Measurements from ENCODE around the gene FAM185A. TPM values are rescaled to one million over a fixed set of nuclear protein-coding genes. Genes with fewer than 3 reads are reported as not detected.
"Not testable (repeated sequence)": the region's sequence is repeated elsewhere in the genome, so short reads cannot be mapped to it uniquely, and the experiment has no call there.

FAM185A gene
- polyA plus RNA-seq, 1 of the 3 experiments (the other 2 are of a cell fraction) = 12.8 TPM

GRCh38 chr7:102836977-102837376 lies 88.2 kb downstream of the FAM185A start:
- H3K27me3 ChIP-seq (ENCODE audit: insufficient read depth) = no peaks in the 10 kb centered on the region
- no peak for TF ChIP-seq GABPA (IDR thresholded peaks at IDR 0.05; ENCODE audit: low read depth)
- H3K27ac ChIP-seq (ENCODE audit: low read depth in 2 of 2, low read length in 1 of 2) = peak overlapping the region; percentile 77 to 96; a peak in 3 of 4 replicates
- DNase-seq = no peak
- peaks cover 8 to 35% of the 10 kb centered on the region in 2 experiments for H3K4me1 ChIP-seq (ENCODE audit: control insufficient read depth in 1 of 2, insufficient read depth in 2 of 2, low read depth in 1 of 2, low read length in 1 of 2)
- peak overlapping the region; percentile 35 for H3K4me2 ChIP-seq
- no peaks in the 10 kb centered on the region for H3K36me3 ChIP-seq (replicated peaks in 1 of 2; ENCODE audit: control insufficient read depth in 1 of 2, insufficient read depth in 2 of 2, low read length in 1 of 2)
- no peaks in the 10 kb centered on the region for H3K79me2 ChIP-seq (ENCODE audit: insufficient read depth)
- no peaks in the 10 kb centered on the region for H3K9me2 ChIP-seq
- 65% methylated on average over 1 of the region's 1 CpG for whole genome bisulfite sequencing (ENCODE audit: low lambda C conversion rate)
- H3K4me3 ChIP-seq (ENCODE audit: low read depth in 2 of 2, low read length in 1 of 2) = no peak overlapping the region
- no peaks in the 10 kb centered on the region for H4K20me1 ChIP-seq (ENCODE audit: insufficient read depth)
- H3K9ac ChIP-seq = no peak overlapping the region
- H3F3A ChIP-seq (replicated peaks; ENCODE audit: insufficient read depth) = peaks cover 37% of the 10 kb centered on the region
- ChIA-PET POLR2A (no interaction called here), CTCF (interaction anchor here (0.9 kb wide), 1 partner anchor 225 kb away, joined by 3 read pairs; no protein-coding TSS in a partner anchor)
- no peak overlapping the region for H2AFZ ChIP-seq (ENCODE audit: low read depth)
- H3K9me3 ChIP-seq = no peaks in the 10 kb centered on the region

GRCh38 chr7:102837802-102838201 lies 89.0 kb downstream of the FAM185A start:
- CTCF ChIA-PET = no interaction called here
- no peak for DNase-seq
- Histone ChIP-seq H3K9me2 (no peaks in the 10 kb centered on the region), H3K36me3 (replicated peaks in 1 of 2; ENCODE audit: control insufficient read depth in 1 of 2, insufficient read depth in 2 of 2, low read length in 1 of 2) (no peaks in the 10 kb centered on the region), H3K4me3 (ENCODE audit: low read depth in 2 of 2, low read length in 1 of 2) (no peak overlapping the region), H3K79me2 (ENCODE audit: insufficient read depth) (no peaks in the 10 kb centered on the region), H3K4me2 (no peak overlapping the region), H3F3A (replicated peaks; ENCODE audit: insufficient read depth) (peaks cover 32% of the 10 kb centered on the region), H4K20me1 (ENCODE audit: insufficient read depth) (no peaks in the 10 kb centered on the region), H2AFZ (ENCODE audit: low read depth) (no peak overlapping the region), H3K27ac (ENCODE audit: low read depth in 2 of 2, low read length in 1 of 2) (peak overlapping the region in 1 of 2 experiments; percentile 96; a peak in 2 of 4 replicates), H3K9me3 (no peaks in the 10 kb centered on the region), H3K9ac (no peak overlapping the region), H3K27me3 (ENCODE audit: insufficient read depth) (no peaks in the 10 kb centered on the region), H3K4me1 (ENCODE audit: control insufficient read depth in 1 of 2, insufficient read depth in 2 of 2, low read depth in 1 of 2, low read length in 1 of 2) (peaks cover 3 to 35% of the 10 kb centered on the region in 2 experiments)
- 75% methylated on average over 3 of the region's 3 CpGs for WGBS (ENCODE audit: low lambda C conversion rate)
- POLR2A ChIA-PET = no interaction called here
- TF ChIP-seq RXRA (IDR thresholded peaks at IDR 0.05; ENCODE audit: borderline replicate concordance, low read depth) = no peak
- no peak for TF ChIP-seq NFIC (IDR thresholded peaks at IDR 0.05; ENCODE audit: borderline replicate concordance)
- no peak for TF ChIP-seq MXI1 (IDR thresholded peaks at IDR 0.05; ENCODE audit: low read depth, low read length)
- TF ChIP-seq SIN3A (IDR thresholded peaks at IDR 0.05; ENCODE audit: borderline replicate concordance, low read depth, low read length) = no peak
- TF ChIP-seq ELF1 (IDR thresholded peaks at IDR 0.05) = no peak
- TF ChIP-seq RFX5 (IDR thresholded peaks at IDR 0.05; ENCODE audit: low read length) = no peak
- TF ChIP-seq CHD2 (IDR thresholded peaks at IDR 0.05; ENCODE audit: low read length, partially characterized antibody) = no peak
- TF ChIP-seq GATA2 (CRISPR knock-in tag; IDR thresholded peaks at IDR 0.05) = no peak
- TF ChIP-seq EP300 (IDR thresholded peaks at IDR 0.05; ENCODE audit: borderline replicate concordance in 1 of 2, low read depth in 1 of 2, low read length in 1 of 2) = no peak
- TF ChIP-seq YY1 (IDR thresholded peaks at IDR 0.05; ENCODE audit: low read depth) = no peak
- TF ChIP-seq USF1 (IDR thresholded peaks at IDR 0.05; ENCODE audit: borderline replicate concordance, low read depth) = no peak
- no peak for TF ChIP-seq ZBTB33 (IDR thresholded peaks at IDR 0.05; ENCODE audit: borderline replicate concordance, low read depth)
- no peak for TF ChIP-seq TCF12 (IDR thresholded peaks at IDR 0.05)

GRCh38 chr7:102838572-102839101 lies 89.8 kb downstream of the FAM185A start:
- POLR2A ChIA-PET; CTCF ChIA-PET; DNase-seq; H3K9ac ChIP-seq; H3K27ac ChIP-seq (ENCODE audit: low read depth in 2 of 2, low read length in 1 of 2); H4K20me1 ChIP-seq (ENCODE audit: insufficient read depth); H3K79me2 ChIP-seq (ENCODE audit: insufficient read depth); H3K9me2 ChIP-seq; H3K4me3 ChIP-seq (ENCODE audit: low read depth in 2 of 2, low read length in 1 of 2); H2AFZ ChIP-seq (ENCODE audit: low read depth); H3K9me3 ChIP-seq; H3K27me3 ChIP-seq (ENCODE audit: insufficient read depth); H3K36me3 ChIP-seq (replicated peaks in 1 of 2; ENCODE audit: control insufficient read depth in 1 of 2, insufficient read depth in 2 of 2, low read length in 1 of 2); H3K4me2 ChIP-seq: not testable (repeated sequence)
- WGBS (ENCODE audit: low lambda C conversion rate) = 93% methylated on average over 10 of the region's 10 CpGs
- Histone ChIP-seq H3F3A (replicated peaks; ENCODE audit: insufficient read depth) (peaks cover 24% of the 10 kb centered on the region), H3K4me1 (ENCODE audit: control insufficient read depth in 1 of 2, insufficient read depth in 2 of 2, low read depth in 1 of 2, low read length in 1 of 2) (peaks cover 2 to 28% of the 10 kb centered on the region in 2 experiments)

Measured in SK-N-SH (cell line).